C4-2B (cell line): ENCODE data around the gene B4GALT4.

Experiments
- CTCF ChIP-seq: fragments of 450-650 bp; conservative IDR thresholded peaks from 2 replicates; pipeline ENCODE4 v1.5.1; 2017; ENCODE audit warnings: mild to moderate bottlenecking
- ZFX ChIP-seq: fragments of 450-650 bp; IDR thresholded peaks from 2 replicates; pipeline ENCODE4 v1.6.1; 2017

GRCh38 chr3:119205209-119205608 is 35.5 kb downstream of the B4GALT4 start:
- TF ChIP-seq CTCF, result no peak
- TF ChIP-seq ZFX, result no peak
